HCT116 (cell line): ENCODE results near the gene DYNC1I1. TPM values are rescaled to one million over a fixed set of nuclear protein-coding genes. Genes with fewer than 3 reads are reported as not detected.

Experiments used
- ATAC-seq: fragments of 200-7000 bp; cut with Tn5 transposase; 2 replicates; pipeline ENCODE4 v1.9.1; 2020; ENCODE audit warnings: mild to moderate bottlenecking, moderate library complexity
- BruUV-seq: library from RNA; stranded (reverse); fragments of 400-500 nt; replicated peaks from 2 replicates; lab custom pipeline; 2021; lab: Mats Ljungman, UMichigan
- CTCF ChIA-PET: fragments of 300-600 bp; sonication (Branson Sonifier 250); formaldehyde crosslinking; loops from one replicate; lab custom pipeline; 2021; ENCODE audit warnings: antibody characterized with exemption; lab: Charles Lee
- POLR2A ChIA-PET: fragments of 300-600, 350-600 bp; sonication (Branson Sonifier 250); formaldehyde crosslinking; loops from one replicate; lab custom pipeline; 2021; ENCODE audit warnings: antibody characterized with exemption; lab: Charles Lee
- RAD21 ChIA-PET, 2 experiments: fragments of 300-600 bp; sonication (Branson Sonifier 250); formaldehyde crosslinking; loops; one replicate each; lab custom pipeline; 2023; ENCODE audit warnings: low total read pairs in 2 of 2; ENCODE audit not compliant: uncharacterized antibody in 2 of 2, unreplicated experiment in 2 of 2, low non-redundant PET in 1 of 2; lab: Charles Lee
- DNase-seq: peaks from one replicate; pipeline ENCODE4 v3.0.0-alpha.2; 2010; ENCODE audit warnings: low read depth, low spot score
- H2AFZ ChIP-seq: fragments of 200-600 bp; shearing (Covaris generic), sonication (generic); 2 replicates; pipeline ENCODE4 v1.6.1; 2017; ENCODE audit warnings: low read depth, mixed run types, mixed read lengths, antibody characterized with exemption, low read length; ENCODE audit not compliant: poor library complexity, severe bottlenecking
- H3K27ac ChIP-seq: 2 replicates; pipeline ENCODE4 v1.5.1; 2012; ENCODE audit warnings: low read depth, low read length
- H3K27me3 ChIP-seq: fragments of 200-600 bp; sonication (generic); 2 replicates; pipeline ENCODE4 v1.6.1; 2016; ENCODE audit warnings: mixed run types, low read length, mixed read lengths; ENCODE audit not compliant: insufficient read depth
- H3K36me3 ChIP-seq, 2 experiments: fragments of 200-500 bp in 1 of 2; fragments of 200-600 bp in 1 of 2; sonication (Bioruptor generic) in 1 of 2; sonication (generic) in 1 of 2; 2 replicates each; pipeline versions ENCODE4 v1.5.1 to v1.6.1; 2014 to 2016; ENCODE audit warnings: low read length in 2 of 2, inconsistent platforms in 1 of 2, mixed read lengths in 1 of 2, mixed run types in 1 of 2; ENCODE audit not compliant: insufficient read depth in 2 of 2, control insufficient read depth in 1 of 2
- H3K4me1 ChIP-seq, 2 experiments: fragments of 200-600 bp in 1 of 2; sonication (generic) in 1 of 2; 2 replicates each; pipeline versions ENCODE4 v1.5.1 to v1.6.1; 2012 to 2017; ENCODE audit warnings: low read length in 2 of 2, inconsistent platforms in 1 of 2, mild to moderate bottlenecking in 1 of 2, mixed read lengths in 1 of 2, mixed run types in 1 of 2, moderate library complexity in 1 of 2; ENCODE audit not compliant: insufficient read depth in 2 of 2, control insufficient read depth in 1 of 2
- H3K4me2 ChIP-seq: fragments of 200-600 bp; sonication (generic); 2 replicates; pipeline ENCODE4 v1.6.1; 2017; ENCODE audit warnings: mixed run types, low read length, mixed read lengths
- H3K4me3 ChIP-seq, 2 experiments: fragments of 200-600 bp in 1 of 2; sonication (generic) in 1 of 2; replicated peaks in 1 of 2; 2 replicates each; pipeline ENCODE4 v1.5.1; 2011 to 2016; ENCODE audit warnings: low read length in 2 of 2, control low read depth in 1 of 2, low read depth in 1 of 2, mild to moderate bottlenecking in 1 of 2, mixed read lengths in 1 of 2, mixed run types in 1 of 2
- H3K79me2 ChIP-seq: fragments of 200-600 bp; sonication (generic); 2 replicates; pipeline ENCODE4 v1.6.1; 2017; ENCODE audit warnings: mild to moderate bottlenecking, mixed run types, low read length, moderate library complexity, mixed read lengths; ENCODE audit not compliant: insufficient read depth
- H3K9ac ChIP-seq: fragments of 200-600 bp; sonication (generic); 2 replicates; pipeline ENCODE4 v1.6.1; 2016; ENCODE audit warnings: low read length, mixed read lengths
- H3K9me2 ChIP-seq: fragments of 200-600 bp; sonication (generic), shearing (Covaris generic); 2 replicates; pipeline ENCODE4 v1.6.1; 2017; ENCODE audit warnings: mixed run types, mild to moderate bottlenecking, moderate library complexity; ENCODE audit not compliant: insufficient read depth
- H3K9me3 ChIP-seq, 2 experiments: fragments of 200-500 bp in 1 of 2; fragments of 200-600 bp in 1 of 2; sonication (Bioruptor generic) in 1 of 2; sonication (generic) in 1 of 2; 2 replicates each; pipeline ENCODE4 v1.6.1; 2014 to 2017; ENCODE audit warnings: low read length in 2 of 2, mixed read lengths in 2 of 2, inconsistent platforms in 1 of 2, low read depth in 1 of 2, mild to moderate bottlenecking in 1 of 2, mixed run types in 1 of 2, moderate library complexity in 1 of 2; ENCODE audit not compliant: control insufficient read depth in 1 of 2, insufficient read depth in 1 of 2
- H4K20me1 ChIP-seq: fragments of 200-600 bp; sonication (generic), shearing (Covaris generic); 2 replicates; pipeline ENCODE4 v1.6.1; 2017; ENCODE audit warnings: mixed run types, mild to moderate bottlenecking, moderate library complexity; ENCODE audit not compliant: insufficient read depth
- ATF3 ChIP-seq: IDR thresholded peaks from 2 replicates; pipeline ENCODE4 v1.6.1; 2012
- CBX3 ChIP-seq: IDR thresholded peaks from 2 replicates; pipeline ENCODE4 v1.6.1; 2012; ENCODE audit warnings: low read depth
- CEBPB ChIP-seq: IDR thresholded peaks from 2 replicates; pipeline ENCODE4 v1.6.1; 2012; ENCODE audit warnings: low read depth
- EGR1 ChIP-seq: IDR thresholded peaks from 2 replicates; pipeline ENCODE4 v1.6.1; 2012; ENCODE audit warnings: low read depth
- ELF1 ChIP-seq: IDR thresholded peaks from 2 replicates; pipeline ENCODE4 v1.6.1; 2012; ENCODE audit warnings: low read depth, borderline replicate concordance
- EZH2phosphoT487 ChIP-seq: fragments of 200-600 bp; IDR thresholded peaks from 2 replicates; pipeline ENCODE4 v1.6.1; 2018; ENCODE audit warnings: antibody characterized with exemption, borderline replicate concordance
- FOSL1 ChIP-seq: IDR thresholded peaks from 2 replicates; pipeline ENCODE4 v1.6.1; 2012; ENCODE audit warnings: low read depth
- MAX ChIP-seq: IDR thresholded peaks from 2 replicates; pipeline ENCODE4 v1.6.1; 2012
- RAD21 ChIP-seq: IDR thresholded peaks from 2 replicates; pipeline ENCODE4 v1.6.1; 2012; ENCODE audit warnings: low read depth, mild to moderate bottlenecking
- REST ChIP-seq: IDR thresholded peaks from 2 replicates; pipeline ENCODE4 v1.6.1; 2012; ENCODE audit warnings: low read depth
- SIN3A ChIP-seq: IDR thresholded peaks from 2 replicates; pipeline ENCODE4 v1.6.1; 2012; ENCODE audit warnings: low read depth
- SP1 ChIP-seq: IDR thresholded peaks from 2 replicates; pipeline ENCODE4 v1.6.1; 2012; ENCODE audit warnings: low read depth
- SRF ChIP-seq: IDR thresholded peaks from 2 replicates; pipeline ENCODE4 v1.6.1; 2012; ENCODE audit warnings: low read depth
- TCF7L2 ChIP-seq: IDR thresholded peaks from 2 replicates; pipeline ENCODE4 v1.7.0; 2011; ENCODE audit warnings: borderline replicate concordance, inconsistent platforms; ENCODE audit not compliant: insufficient read depth, insufficient read length; ENCODE audit errors: extremely low read depth
- YY1 ChIP-seq: IDR thresholded peaks from 2 replicates; pipeline ENCODE4 v1.6.1; 2011; ENCODE audit warnings: low read length, low read depth, moderate library complexity, mild to moderate bottlenecking; ENCODE audit not compliant: insufficient replicate concordance; ENCODE audit errors: extremely low read depth
- ZBTB33 ChIP-seq: IDR thresholded peaks from 2 replicates; pipeline ENCODE4 v1.6.1; 2011; ENCODE audit warnings: mild to moderate bottlenecking, low read length, moderate library complexity; ENCODE audit not compliant: insufficient replicate concordance; ENCODE audit errors: extremely low read depth
- ZFX ChIP-seq: fragments of 450-650 bp; IDR thresholded peaks from 2 replicates; pipeline ENCODE4 v1.6.1; 2017
- intact Hi-C: fragments of 100-400 bp; cut with micrococcal nuclease; formaldehyde crosslinking; loops from 2 replicates; pipeline ENCODE4 v1.10.0; 2022
- total RNA-seq: library from RNA; stranded (reverse); gene quantifications from one replicate; pipeline ENCODE4 v1.2.1, GENCODE V29; 2021; ENCODE audit not compliant: unreplicated experiment

DYNC1I1 gene
- total RNA-seq, 1 experiment from 2014 or later = not detected

GRCh38 chr7:96093435-96093834 lies 321.1 kb downstream of the DYNC1I1 start:
- no TSS peak for BruUV-seq
- H3K79me2 ChIP-seq = no peaks in the 10 kb centered on the region
- ChIA-PET CTCF (no interaction called here), RAD21 (no interaction called here), POLR2A (no interaction called here)
- H3K4me2 ChIP-seq = no peak overlapping the region
- no peaks in the 10 kb centered on the region for H3K9me3 ChIP-seq
- H3K4me3 ChIP-seq = no peak overlapping the region
- H3K9me2 ChIP-seq = no peaks in the 10 kb centered on the region
- H3K27ac ChIP-seq = no peak overlapping the region
- no peak overlapping the region for H2AFZ ChIP-seq
- H3K9ac ChIP-seq = no peak overlapping the region
- ATAC-seq (no peak), DNase-seq (no peak)
- H4K20me1 ChIP-seq = no peaks in the 10 kb centered on the region
- intact Hi-C loops = no loop called here
- H3K27me3 ChIP-seq = peaks cover 68% of the 10 kb centered on the region
- TF ChIP-seq ELF1 = no peak
- peak; percentile 40; the same call in 1 of the 2 replicates for TF ChIP-seq FOSL1
- H3K4me1 ChIP-seq = no peaks in the 10 kb centered on the region
- H3K36me3 ChIP-seq = no peaks in the 10 kb centered on the region

GRCh38 chr7:96097835-96098234 lies 325.5 kb downstream of the DYNC1I1 start:
- no peak overlapping the region for H3K4me3 ChIP-seq
- H3K4me2 ChIP-seq = no peak overlapping the region
- CTCF ChIA-PET = no interaction called here
- H3K9me3 ChIP-seq = no peaks in the 10 kb centered on the region
- intact Hi-C loops = no loop called here
- DNase-seq (no peak), ATAC-seq (no peak)
- H3K27me3 ChIP-seq = peaks cover 47% of the 10 kb centered on the region
- RAD21 ChIA-PET = no interaction called here
- H3K9ac ChIP-seq = no peak overlapping the region
- H3K4me1 ChIP-seq = no peaks in the 10 kb centered on the region
- BruUV-seq = no TSS peak
- no peak overlapping the region for H2AFZ ChIP-seq
- no peaks in the 10 kb centered on the region for H3K9me2 ChIP-seq
- no peaks in the 10 kb centered on the region for H4K20me1 ChIP-seq
- no peaks in the 10 kb centered on the region for H3K36me3 ChIP-seq
- POLR2A ChIA-PET = no interaction called here
- no peaks in the 10 kb centered on the region for H3K79me2 ChIP-seq
- H3K27ac ChIP-seq = no peak overlapping the region
- no peak for TF ChIP-seq EGR1
- no peak for TF ChIP-seq MAX
- TF ChIP-seq TCF7L2 = no peak
- no peak for TF ChIP-seq ZBTB33
- TF ChIP-seq ATF3 = no peak
- no peak for TF ChIP-seq RAD21
- TF ChIP-seq REST = no peak
- TF ChIP-seq ELF1 = no peak
- no peak for TF ChIP-seq CBX3
- TF ChIP-seq SP1 = no peak
- no peak for TF ChIP-seq ZFX
- TF ChIP-seq CEBPB = no peak
- TF ChIP-seq SIN3A = no peak
- TF ChIP-seq SRF = no peak
- no peak for TF ChIP-seq EZH2phosphoT487
- TF ChIP-seq YY1 = no peak
